WTC11 (cell line): Measurements from ENCODE around the gene FUCA1. TPM values are rescaled to one million over a fixed set of nuclear protein-coding genes. Genes with fewer than 3 reads are reported as not detected.

Experiments
- ATAC-seq: fragments of 200-7000 bp; cut with Tn5 transposase; 2 replicates; pipeline ENCODE4 v1.10.0; 2021; ENCODE audit warnings: mild to moderate bottlenecking, moderate library complexity
- CTCF ChIA-PET: fragments of 300-600 bp; sonication (Branson Sonifier 250); formaldehyde crosslinking; loops from one replicate; lab custom pipeline; 2021; ENCODE audit warnings: antibody characterized with exemption; lab: Charles Lee
- POLR2A ChIA-PET: fragments of 350-600 bp; sonication (Branson Sonifier 250); formaldehyde crosslinking; loops from one replicate; lab custom pipeline; 2021; ENCODE audit warnings: antibody characterized with exemption; lab: Charles Lee
- DNase-seq: peaks from one replicate; pipeline ENCODE4 v3.0.0; 2021; ENCODE audit warnings: low spot score
- H3K27ac Mint-ChIP-seq: 2 replicates; pipeline ENCODE4 v1.8.0; 2021; ENCODE audit warnings: mixed read lengths
- H3K27me3 Mint-ChIP-seq: 2 replicates; pipeline ENCODE4 v1.8.0; 2021; ENCODE audit warnings: low read depth, mild to moderate bottlenecking, moderate library complexity, mixed read lengths
- H3K36me3 Mint-ChIP-seq: 2 replicates; pipeline ENCODE4 v1.8.0; 2021; ENCODE audit warnings: mixed read lengths
- H3K4me1 Mint-ChIP-seq: 2 replicates; pipeline ENCODE4 v1.8.0; 2022; ENCODE audit warnings: mixed read lengths
- H3K4me3 Mint-ChIP-seq: 2 replicates; pipeline ENCODE4 v1.8.0; 2021; ENCODE audit warnings: mild to moderate bottlenecking, moderate library complexity, mixed read lengths
- H3K9me3 Mint-ChIP-seq: 2 replicates; pipeline ENCODE4 v1.8.0; 2021; ENCODE audit warnings: mixed read lengths
- CBFB ChIP-seq: sonication (generic); formaldehyde crosslinking; IDR thresholded peaks from 2 replicates; pipeline ENCODE4 v1.8.1; 2022; ENCODE audit warnings: mild to moderate bottlenecking, low read depth, missing genetic modification reagents
- CREB1 ChIP-seq: sonication (generic); formaldehyde crosslinking; IDR thresholded peaks from 2 replicates; pipeline ENCODE4 v1.8.0; 2023; ENCODE audit warnings: mild to moderate bottlenecking, missing genetic modification reagents
- FOXK1 ChIP-seq: sonication (generic); formaldehyde crosslinking; IDR thresholded peaks from 2 replicates; pipeline ENCODE4 v1.8.0; 2022; ENCODE audit warnings: mild to moderate bottlenecking, moderate library complexity, missing genetic modification reagents
- JUN ChIP-seq: sonication (generic); formaldehyde crosslinking; IDR thresholded peaks from 2 replicates; pipeline ENCODE4 v1.8.0; 2023; ENCODE audit warnings: mild to moderate bottlenecking, missing genetic modification reagents
- SMAD4 ChIP-seq: sonication (generic); formaldehyde crosslinking; IDR thresholded peaks from 2 replicates; pipeline ENCODE4 v1.8.0; 2022; ENCODE audit warnings: mild to moderate bottlenecking, missing genetic modification reagents
- TCF7 ChIP-seq: sonication (generic); formaldehyde crosslinking; IDR thresholded peaks from 2 replicates; pipeline ENCODE4 v1.8.0; 2022; ENCODE audit warnings: mild to moderate bottlenecking, low read depth, missing genetic modification reagents, moderate library complexity
- TEAD1 ChIP-seq: sonication (generic); formaldehyde crosslinking; IDR thresholded peaks from 2 replicates; pipeline ENCODE4 v1.8.0; 2022; ENCODE audit warnings: mild to moderate bottlenecking, missing genetic modification reagents
- total RNA-seq: library from RNA; stranded (reverse); gene quantifications from 3 replicates; pipeline ENCODE4 v1.2.3, GENCODE V29; 2021
- TF ChIP-seq, protein P1 (sequence below): fragments of 200-600 bp; IDR thresholded peaks from 2 replicates; pipeline ENCODE4 v1.8.0; 2022; ENCODE audit warnings: antibody characterized with exemption
- TF ChIP-seq, protein P2 (sequence below): sonication (generic); formaldehyde crosslinking; IDR thresholded peaks from 2 replicates; pipeline ENCODE4 v1.8.0; 2022; ENCODE audit warnings: mild to moderate bottlenecking, missing genetic modification reagents
- TF ChIP-seq, protein P3 (sequence below): sonication (generic); formaldehyde crosslinking; IDR thresholded peaks from 2 replicates; pipeline ENCODE4 v1.8.0; 2023; ENCODE audit warnings: missing genetic modification reagents, mild to moderate bottlenecking, borderline replicate concordance
- TF ChIP-seq, protein P4 (sequence below): sonication (generic); formaldehyde crosslinking; IDR thresholded peaks from 2 replicates; pipeline ENCODE4 v1.8.1; 2022; ENCODE audit warnings: missing genetic modification reagents, borderline replicate concordance
- TF ChIP-seq, protein P5 (sequence below): fragments of 250-450 bp; sonication (Bioruptor Pico); IDR thresholded peaks from 2 replicates; pipeline ENCODE4 v1.9.0; 2021; ENCODE audit warnings: mild to moderate bottlenecking, borderline replicate concordance
- TF ChIP-seq, protein P6 (sequence below): sonication (generic); formaldehyde crosslinking; IDR thresholded peaks from 2 replicates; pipeline ENCODE4 v1.8.0; 2022; ENCODE audit warnings: mild to moderate bottlenecking, missing genetic modification reagents
- TF ChIP-seq, protein P7 (sequence below): sonication (generic); formaldehyde crosslinking; IDR thresholded peaks from 2 replicates; pipeline ENCODE4 v1.8.1; 2023; ENCODE audit warnings: mild to moderate bottlenecking, missing genetic modification reagents

The FUCA1 gene
- total RNA-seq, 1 experiment from 2014 or later = 7.5 TPM

DNA sequence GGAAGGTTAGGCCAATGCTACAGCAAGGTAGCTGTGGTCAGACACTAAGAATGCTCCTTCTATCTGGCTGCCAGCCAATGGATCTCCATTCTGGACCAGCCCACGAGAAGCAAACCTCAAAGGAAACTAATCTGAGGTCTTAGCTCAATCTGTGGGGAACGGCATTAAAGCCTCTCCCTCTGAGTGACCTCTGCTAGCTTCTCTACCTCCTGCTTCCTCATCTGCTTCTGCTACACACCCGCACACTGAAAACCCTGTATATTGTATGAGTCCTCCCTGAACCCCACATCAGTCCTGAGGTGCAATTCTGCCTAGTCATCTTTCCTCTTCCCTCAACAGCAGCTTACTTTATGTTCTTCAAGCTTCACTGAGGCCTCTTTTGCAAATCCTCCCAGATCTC is 60.6 kb downstream of the FUCA1 start (continued):
- TF ChIP-seq, protein P1, sequence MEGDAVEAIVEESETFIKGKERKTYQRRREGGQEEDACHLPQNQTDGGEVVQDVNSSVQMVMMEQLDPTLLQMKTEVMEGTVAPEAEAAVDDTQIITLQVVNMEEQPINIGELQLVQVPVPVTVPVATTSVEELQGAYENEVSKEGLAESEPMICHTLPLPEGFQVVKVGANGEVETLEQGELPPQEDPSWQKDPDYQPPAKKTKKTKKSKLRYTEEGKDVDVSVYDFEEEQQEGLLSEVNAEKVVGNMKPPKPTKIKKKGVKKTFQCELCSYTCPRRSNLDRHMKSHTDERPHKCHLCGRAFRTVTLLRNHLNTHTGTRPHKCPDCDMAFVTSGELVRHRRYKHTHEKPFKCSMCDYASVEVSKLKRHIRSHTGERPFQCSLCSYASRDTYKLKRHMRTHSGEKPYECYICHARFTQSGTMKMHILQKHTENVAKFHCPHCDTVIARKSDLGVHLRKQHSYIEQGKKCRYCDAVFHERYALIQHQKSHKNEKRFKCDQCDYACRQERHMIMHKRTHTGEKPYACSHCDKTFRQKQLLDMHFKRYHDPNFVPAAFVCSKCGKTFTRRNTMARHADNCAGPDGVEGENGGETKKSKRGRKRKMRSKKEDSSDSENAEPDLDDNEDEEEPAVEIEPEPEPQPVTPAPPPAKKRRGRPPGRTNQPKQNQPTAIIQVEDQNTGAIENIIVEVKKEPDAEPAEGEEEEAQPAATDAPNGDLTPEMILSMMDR = no peak
- TF ChIP-seq JUN (CRISPR knock-in tag) = no peak
- TF ChIP-seq, protein P2, sequence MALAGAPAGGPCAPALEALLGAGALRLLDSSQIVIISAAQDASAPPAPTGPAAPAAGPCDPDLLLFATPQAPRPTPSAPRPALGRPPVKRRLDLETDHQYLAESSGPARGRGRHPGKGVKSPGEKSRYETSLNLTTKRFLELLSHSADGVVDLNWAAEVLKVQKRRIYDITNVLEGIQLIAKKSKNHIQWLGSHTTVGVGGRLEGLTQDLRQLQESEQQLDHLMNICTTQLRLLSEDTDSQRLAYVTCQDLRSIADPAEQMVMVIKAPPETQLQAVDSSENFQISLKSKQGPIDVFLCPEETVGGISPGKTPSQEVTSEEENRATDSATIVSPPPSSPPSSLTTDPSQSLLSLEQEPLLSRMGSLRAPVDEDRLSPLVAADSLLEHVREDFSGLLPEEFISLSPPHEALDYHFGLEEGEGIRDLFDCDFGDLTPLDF (CRISPR knock-in tag) = no peak

DNA sequence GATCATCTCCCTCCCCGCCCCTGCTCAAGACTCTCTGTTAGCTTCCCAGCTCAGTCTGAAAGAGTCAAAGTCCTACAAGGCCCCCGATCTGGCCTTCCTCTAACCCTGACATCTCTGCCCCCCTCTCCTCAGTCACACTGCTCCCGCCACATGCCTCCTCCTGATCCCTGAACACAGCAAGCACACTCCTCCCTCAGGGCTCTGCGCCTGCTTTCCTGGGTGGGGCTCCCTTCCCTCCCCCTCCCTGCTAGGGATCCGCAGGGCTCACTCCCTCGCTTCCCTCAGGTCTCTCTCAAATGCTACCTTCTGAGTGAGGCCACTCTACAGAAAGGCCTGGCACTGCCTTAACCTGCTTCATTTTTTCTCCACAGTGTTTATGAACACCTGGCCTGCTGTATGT is 61.8 kb downstream of the FUCA1 start:
- H3K4me3 Mint-ChIP-seq = no peak overlapping the region
- POLR2A ChIA-PET = no interaction called here
- TF ChIP-seq, protein P3, sequence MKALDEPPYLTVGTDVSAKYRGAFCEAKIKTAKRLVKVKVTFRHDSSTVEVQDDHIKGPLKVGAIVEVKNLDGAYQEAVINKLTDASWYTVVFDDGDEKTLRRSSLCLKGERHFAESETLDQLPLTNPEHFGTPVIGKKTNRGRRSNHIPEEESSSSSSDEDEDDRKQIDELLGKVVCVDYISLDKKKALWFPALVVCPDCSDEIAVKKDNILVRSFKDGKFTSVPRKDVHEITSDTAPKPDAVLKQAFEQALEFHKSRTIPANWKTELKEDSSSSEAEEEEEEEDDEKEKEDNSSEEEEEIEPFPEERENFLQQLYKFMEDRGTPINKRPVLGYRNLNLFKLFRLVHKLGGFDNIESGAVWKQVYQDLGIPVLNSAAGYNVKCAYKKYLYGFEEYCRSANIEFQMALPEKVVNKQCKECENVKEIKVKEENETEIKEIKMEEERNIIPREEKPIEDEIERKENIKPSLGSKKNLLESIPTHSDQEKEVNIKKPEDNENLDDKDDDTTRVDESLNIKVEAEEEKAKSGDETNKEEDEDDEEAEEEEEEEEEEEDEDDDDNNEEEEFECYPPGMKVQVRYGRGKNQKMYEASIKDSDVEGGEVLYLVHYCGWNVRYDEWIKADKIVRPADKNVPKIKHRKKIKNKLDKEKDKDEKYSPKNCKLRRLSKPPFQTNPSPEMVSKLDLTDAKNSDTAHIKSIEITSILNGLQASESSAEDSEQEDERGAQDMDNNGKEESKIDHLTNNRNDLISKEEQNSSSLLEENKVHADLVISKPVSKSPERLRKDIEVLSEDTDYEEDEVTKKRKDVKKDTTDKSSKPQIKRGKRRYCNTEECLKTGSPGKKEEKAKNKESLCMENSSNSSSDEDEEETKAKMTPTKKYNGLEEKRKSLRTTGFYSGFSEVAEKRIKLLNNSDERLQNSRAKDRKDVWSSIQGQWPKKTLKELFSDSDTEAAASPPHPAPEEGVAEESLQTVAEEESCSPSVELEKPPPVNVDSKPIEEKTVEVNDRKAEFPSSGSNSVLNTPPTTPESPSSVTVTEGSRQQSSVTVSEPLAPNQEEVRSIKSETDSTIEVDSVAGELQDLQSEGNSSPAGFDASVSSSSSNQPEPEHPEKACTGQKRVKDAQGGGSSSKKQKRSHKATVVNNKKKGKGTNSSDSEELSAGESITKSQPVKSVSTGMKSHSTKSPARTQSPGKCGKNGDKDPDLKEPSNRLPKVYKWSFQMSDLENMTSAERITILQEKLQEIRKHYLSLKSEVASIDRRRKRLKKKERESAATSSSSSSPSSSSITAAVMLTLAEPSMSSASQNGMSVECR (CRISPR knock-in tag) = no peak
- TF ChIP-seq, protein P4, sequence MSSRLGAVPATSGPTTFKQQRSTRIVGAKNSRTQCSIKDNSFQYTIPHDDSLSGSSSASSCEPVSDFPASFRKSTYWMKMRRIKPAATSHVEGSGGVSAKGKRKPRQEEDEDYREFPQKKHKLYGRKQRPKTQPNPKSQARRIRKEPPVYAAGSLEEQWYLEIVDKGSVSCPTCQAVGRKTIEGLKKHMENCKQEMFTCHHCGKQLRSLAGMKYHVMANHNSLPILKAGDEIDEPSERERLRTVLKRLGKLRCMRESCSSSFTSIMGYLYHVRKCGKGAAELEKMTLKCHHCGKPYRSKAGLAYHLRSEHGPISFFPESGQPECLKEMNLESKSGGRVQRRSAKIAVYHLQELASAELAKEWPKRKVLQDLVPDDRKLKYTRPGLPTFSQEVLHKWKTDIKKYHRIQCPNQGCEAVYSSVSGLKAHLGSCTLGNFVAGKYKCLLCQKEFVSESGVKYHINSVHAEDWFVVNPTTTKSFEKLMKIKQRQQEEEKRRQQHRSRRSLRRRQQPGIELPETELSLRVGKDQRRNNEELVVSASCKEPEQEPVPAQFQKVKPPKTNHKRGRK (CRISPR knock-in tag) = no peak
- no peak for TF ChIP-seq TEAD1
- TF ChIP-seq, protein P5, sequence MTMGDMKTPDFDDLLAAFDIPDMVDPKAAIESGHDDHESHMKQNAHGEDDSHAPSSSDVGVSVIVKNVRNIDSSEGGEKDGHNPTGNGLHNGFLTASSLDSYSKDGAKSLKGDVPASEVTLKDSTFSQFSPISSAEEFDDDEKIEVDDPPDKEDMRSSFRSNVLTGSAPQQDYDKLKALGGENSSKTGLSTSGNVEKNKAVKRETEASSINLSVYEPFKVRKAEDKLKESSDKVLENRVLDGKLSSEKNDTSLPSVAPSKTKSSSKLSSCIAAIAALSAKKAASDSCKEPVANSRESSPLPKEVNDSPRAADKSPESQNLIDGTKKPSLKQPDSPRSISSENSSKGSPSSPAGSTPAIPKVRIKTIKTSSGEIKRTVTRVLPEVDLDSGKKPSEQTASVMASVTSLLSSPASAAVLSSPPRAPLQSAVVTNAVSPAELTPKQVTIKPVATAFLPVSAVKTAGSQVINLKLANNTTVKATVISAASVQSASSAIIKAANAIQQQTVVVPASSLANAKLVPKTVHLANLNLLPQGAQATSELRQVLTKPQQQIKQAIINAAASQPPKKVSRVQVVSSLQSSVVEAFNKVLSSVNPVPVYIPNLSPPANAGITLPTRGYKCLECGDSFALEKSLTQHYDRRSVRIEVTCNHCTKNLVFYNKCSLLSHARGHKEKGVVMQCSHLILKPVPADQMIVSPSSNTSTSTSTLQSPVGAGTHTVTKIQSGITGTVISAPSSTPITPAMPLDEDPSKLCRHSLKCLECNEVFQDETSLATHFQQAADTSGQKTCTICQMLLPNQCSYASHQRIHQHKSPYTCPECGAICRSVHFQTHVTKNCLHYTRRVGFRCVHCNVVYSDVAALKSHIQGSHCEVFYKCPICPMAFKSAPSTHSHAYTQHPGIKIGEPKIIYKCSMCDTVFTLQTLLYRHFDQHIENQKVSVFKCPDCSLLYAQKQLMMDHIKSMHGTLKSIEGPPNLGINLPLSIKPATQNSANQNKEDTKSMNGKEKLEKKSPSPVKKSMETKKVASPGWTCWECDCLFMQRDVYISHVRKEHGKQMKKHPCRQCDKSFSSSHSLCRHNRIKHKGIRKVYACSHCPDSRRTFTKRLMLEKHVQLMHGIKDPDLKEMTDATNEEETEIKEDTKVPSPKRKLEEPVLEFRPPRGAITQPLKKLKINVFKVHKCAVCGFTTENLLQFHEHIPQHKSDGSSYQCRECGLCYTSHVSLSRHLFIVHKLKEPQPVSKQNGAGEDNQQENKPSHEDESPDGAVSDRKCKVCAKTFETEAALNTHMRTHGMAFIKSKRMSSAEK = no peak
- TF ChIP-seq SMAD4 = no peak
- TF ChIP-seq, protein P2 (CRISPR knock-in tag) = no peak
- TF ChIP-seq TCF7 (CRISPR knock-in tag) = no peak
- TF ChIP-seq FOXK1 (CRISPR knock-in tag) = no peak
- TF ChIP-seq, protein P6, sequence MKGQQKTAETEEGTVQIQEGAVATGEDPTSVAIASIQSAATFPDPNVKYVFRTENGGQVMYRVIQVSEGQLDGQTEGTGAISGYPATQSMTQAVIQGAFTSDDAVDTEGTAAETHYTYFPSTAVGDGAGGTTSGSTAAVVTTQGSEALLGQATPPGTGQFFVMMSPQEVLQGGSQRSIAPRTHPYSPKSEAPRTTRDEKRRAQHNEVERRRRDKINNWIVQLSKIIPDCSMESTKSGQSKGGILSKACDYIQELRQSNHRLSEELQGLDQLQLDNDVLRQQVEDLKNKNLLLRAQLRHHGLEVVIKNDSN (CRISPR knock-in tag) = no peak
- TF ChIP-seq, protein P7, sequence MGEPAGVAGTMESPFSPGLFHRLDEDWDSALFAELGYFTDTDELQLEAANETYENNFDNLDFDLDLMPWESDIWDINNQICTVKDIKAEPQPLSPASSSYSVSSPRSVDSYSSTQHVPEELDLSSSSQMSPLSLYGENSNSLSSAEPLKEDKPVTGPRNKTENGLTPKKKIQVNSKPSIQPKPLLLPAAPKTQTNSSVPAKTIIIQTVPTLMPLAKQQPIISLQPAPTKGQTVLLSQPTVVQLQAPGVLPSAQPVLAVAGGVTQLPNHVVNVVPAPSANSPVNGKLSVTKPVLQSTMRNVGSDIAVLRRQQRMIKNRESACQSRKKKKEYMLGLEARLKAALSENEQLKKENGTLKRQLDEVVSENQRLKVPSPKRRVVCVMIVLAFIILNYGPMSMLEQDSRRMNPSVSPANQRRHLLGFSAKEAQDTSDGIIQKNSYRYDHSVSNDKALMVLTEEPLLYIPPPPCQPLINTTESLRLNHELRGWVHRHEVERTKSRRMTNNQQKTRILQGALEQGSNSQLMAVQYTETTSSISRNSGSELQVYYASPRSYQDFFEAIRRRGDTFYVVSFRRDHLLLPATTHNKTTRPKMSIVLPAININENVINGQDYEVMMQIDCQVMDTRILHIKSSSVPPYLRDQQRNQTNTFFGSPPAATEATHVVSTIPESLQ (CRISPR knock-in tag) = no peak
- no peak for TF ChIP-seq CBFB
- TF ChIP-seq, protein P1 = no peak
- no peak for TF ChIP-seq CREB1 (CRISPR knock-in tag)
- H3K9me3 Mint-ChIP-seq = no peaks in the 10 kb centered on the region
- ATAC-seq = no peak
- H3K27ac Mint-ChIP-seq = no peak overlapping the region
- H3K4me1 Mint-ChIP-seq = peaks cover 10% of the 10 kb centered on the region
- peaks cover 14% of the 10 kb centered on the region for H3K27me3 Mint-ChIP-seq
- DNase-seq = no peak
- CTCF ChIA-PET = interaction anchor here (0.6 to 1.6 kb wide), 4 partner anchors 34 to 148 kb away, joined by 3 to 5 read pairs (median 4); no protein-coding TSS in a partner anchor
- H3K36me3 Mint-ChIP-seq = no peaks in the 10 kb centered on the region
